HepG2 (cell line): Measurements from ENCODE around the gene SLC25A19. TPM values are rescaled to one million over a fixed set of nuclear protein-coding genes. Genes with fewer than 3 reads are reported as not detected.

Source experiments
- AHR ChIP-seq: IDR thresholded peaks from 2 replicates; pipeline ENCODE4 v1.6.1; 2018; ENCODE audit warnings: missing genetic modification reagents, missing compliant biosample characterization
- BORCS8-MEF2B ChIP-seq: sonication (generic); formaldehyde crosslinking; IDR thresholded peaks from 2 replicates; pipeline ENCODE4 v1.8.0; 2022; ENCODE audit warnings: mild to moderate bottlenecking, missing genetic modification reagents
- CCDC6 ChIP-seq: sonication (generic); formaldehyde crosslinking; IDR thresholded peaks from 2 replicates; pipeline ENCODE4 v1.8.1; 2022; ENCODE audit warnings: mild to moderate bottlenecking, missing genetic modification reagents, moderate library complexity
- CEBPG ChIP-seq: IDR thresholded peaks from 2 replicates; pipeline ENCODE4 v1.6.1; 2016
- CHCHD3 ChIP-seq: sonication (generic); formaldehyde crosslinking; IDR thresholded peaks from 2 replicates; pipeline ENCODE4 v1.8.0; 2022; ENCODE audit warnings: mild to moderate bottlenecking, missing genetic modification reagents, moderate library complexity
- DMAP1 ChIP-seq: IDR thresholded peaks from 2 replicates; pipeline ENCODE4 v1.6.1; 2016
- HNRNPLL ChIP-seq: fragments of 200-400 bp; formaldehyde crosslinking; IDR thresholded peaks from 2 replicates; pipeline ENCODE4 v1.6.1; 2017; ENCODE audit warnings: mild to moderate bottlenecking, low read depth, low read length; ENCODE audit not compliant: poor library complexity, severe bottlenecking
- IRX3 ChIP-seq: sonication (generic); formaldehyde crosslinking; IDR thresholded peaks from 2 replicates; pipeline ENCODE4 v1.8.1; 2023; ENCODE audit warnings: mild to moderate bottlenecking, low read depth, missing genetic modification reagents, borderline replicate concordance
- KAT7 ChIP-seq: IDR thresholded peaks from 2 replicates; pipeline ENCODE4 v1.6.1; 2018; ENCODE audit warnings: borderline replicate concordance, missing compliant biosample characterization
- KLF16 ChIP-seq, 2 experiments: sonication (generic) in 1 of 2; formaldehyde crosslinking in 1 of 2; IDR thresholded peaks; 2 replicates each; pipeline versions ENCODE4 v1.6.1 to v1.8.0; 2016 to 2023; ENCODE audit warnings: missing genetic modification reagents in 2 of 2, missing compliant biosample characterization in 1 of 2
- MAFG ChIP-seq: sonication (generic); formaldehyde crosslinking; IDR thresholded peaks from 2 replicates; pipeline ENCODE4 v1.5.1; 2020; ENCODE audit warnings: mild to moderate bottlenecking, missing genetic modification reagents
- NBN ChIP-seq: fragments of 450-650 bp; conservative IDR thresholded peaks from 2 replicates; pipeline ENCODE4 v1.6.1; 2017
- NFATC3 ChIP-seq: sonication (generic); formaldehyde crosslinking; IDR thresholded peaks from 2 replicates; pipeline ENCODE4 v1.5.1; 2020; ENCODE audit warnings: mild to moderate bottlenecking, missing genetic modification reagents
- NFKB2 ChIP-seq: sonication (generic); formaldehyde crosslinking; IDR thresholded peaks from 2 replicates; pipeline ENCODE4 v1.4.0; 2020; ENCODE audit warnings: missing genetic modification reagents, borderline replicate concordance
- PAF1 ChIP-seq: IDR thresholded peaks from 2 replicates; pipeline ENCODE4 v1.6.1; 2016; ENCODE audit warnings: missing genetic modification reagents, missing compliant biosample characterization
- SRF ChIP-seq: IDR thresholded peaks from 2 replicates; pipeline ENCODE4 v1.6.1; 2011; ENCODE audit warnings: mild to moderate bottlenecking, low read depth, low read length, moderate library complexity
- XBP1 ChIP-seq: sonication (generic); formaldehyde crosslinking; IDR thresholded peaks from 2 replicates; pipeline ENCODE4 v1.5.0; 2020; ENCODE audit warnings: missing genetic modification reagents
- ZBTB20 ChIP-seq: sonication (generic); formaldehyde crosslinking; IDR thresholded peaks from 2 replicates; pipeline ENCODE4 v1.8.1; 2023; ENCODE audit warnings: missing genetic modification reagents, low read depth, mild to moderate bottlenecking, borderline replicate concordance
- ZNF263 ChIP-seq: sonication (generic); formaldehyde crosslinking; IDR thresholded peaks from 2 replicates; pipeline ENCODE4 v1.4.0; 2020; ENCODE audit warnings: missing genetic modification reagents
- ZNF761 ChIP-seq: sonication (generic); formaldehyde crosslinking; conservative IDR thresholded peaks from 2 replicates; pipeline ENCODE4 v1.4.0; 2020; ENCODE audit warnings: mild to moderate bottlenecking, missing genetic modification reagents
- ZNF83 ChIP-seq: sonication (generic); formaldehyde crosslinking; IDR thresholded peaks from 2 replicates; pipeline ENCODE4 v1.4.0; 2020; ENCODE audit warnings: missing genetic modification reagents, mild to moderate bottlenecking, borderline replicate concordance
- polyA plus RNA-seq, 8 experiments: library from polyadenylated mRNA; depleted of rRNA in 3 of 8; stranded (reverse) in 7 of 8; unstranded in 1 of 8; fragments of >200 nt; fragmentation: Illumina TruSeq in 4 of 8; extraction: Trizol in 4 of 8; gene quantifications; 2 replicates each; pipeline versions ENCODE4 v1.2.1 to v1.2.3, GENCODE V29; 2011 to 2016; ENCODE audit warnings: low read depth in 4 of 8, missing spikeins in 1 of 8, mixed read lengths in 1 of 8; ENCODE audit not compliant: insufficient read depth in 1 of 8
- total RNA-seq, 5 experiments: library from RNA; depleted of rRNA; stranded (reverse); fragments of >200 nt; fragmentation: Illumina TruSeq; extraction: Trizol; gene quantifications; 2 replicates each; pipeline ENCODE4 v1.2.3, GENCODE V29; 2016; ENCODE audit warnings: low read depth in 1 of 5
- TF ChIP-seq, protein P1 (sequence below): sonication (generic); formaldehyde crosslinking; conservative IDR thresholded peaks from 2 replicates; pipeline ENCODE4 v1.8.0; 2022; ENCODE audit warnings: missing genetic modification reagents
- TF ChIP-seq, protein P2 (sequence below): sonication (generic); formaldehyde crosslinking; IDR thresholded peaks from 2 replicates; pipeline ENCODE4 v1.4.0; 2020; ENCODE audit warnings: missing genetic modification reagents
- TF ChIP-seq, protein P3 (sequence below): sonication (generic); formaldehyde crosslinking; IDR thresholded peaks from 2 replicates; pipeline ENCODE4 v1.5.0; 2020; ENCODE audit warnings: missing genetic modification reagents

Gene SLC25A19
- total and polyA plus RNA-seq, 2 of the 13 experiments (the other 11 are each of a cell fraction or from before 2014, with no cell fraction given): 24.4 to 41.4 TPM

DNA sequence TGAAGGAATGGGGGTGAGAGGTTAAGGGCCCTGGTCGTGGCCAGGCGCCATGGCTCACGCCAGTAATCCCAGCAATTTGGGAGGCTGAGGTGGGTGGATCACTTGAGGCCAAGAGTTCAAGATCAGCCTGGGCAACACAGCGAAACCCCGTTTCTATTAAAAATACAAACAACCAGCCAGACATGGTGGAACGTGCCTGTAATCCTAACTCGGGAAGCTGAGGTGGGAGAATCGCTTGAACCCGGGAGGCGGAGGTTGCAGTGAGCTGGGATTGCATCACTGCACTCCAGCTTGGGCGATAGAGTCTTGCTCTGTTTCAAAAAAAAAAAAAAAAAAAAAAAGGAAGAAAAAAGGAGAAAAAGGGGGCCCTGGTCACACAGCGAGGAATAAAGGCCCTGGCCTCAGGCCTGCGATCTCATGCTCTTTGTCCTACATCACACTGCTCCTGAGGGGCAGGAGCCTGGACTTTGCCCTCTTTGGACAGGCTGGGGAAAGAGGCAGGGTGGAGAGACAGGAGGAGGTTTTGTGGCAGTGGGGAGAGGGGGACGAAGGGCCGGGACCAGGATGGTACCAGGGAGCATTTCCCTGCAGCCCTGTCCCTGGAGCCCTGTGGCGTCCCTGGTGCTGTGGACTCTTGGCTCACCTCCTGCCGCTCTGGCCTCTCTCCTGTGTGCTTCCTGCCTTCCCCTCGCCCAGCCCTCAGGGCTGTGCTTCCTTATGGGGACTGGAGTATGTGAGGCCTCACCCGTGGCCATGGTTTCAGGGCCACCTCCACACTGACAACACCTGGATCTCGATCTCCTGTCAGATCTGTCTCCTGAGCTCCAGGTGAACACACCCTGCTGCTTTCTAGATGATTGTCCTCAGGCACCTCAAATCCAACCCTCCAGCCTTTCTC is 19.7 kb upstream of the SLC25A19 start (continued):
- TF ChIP-seq, protein P1, sequence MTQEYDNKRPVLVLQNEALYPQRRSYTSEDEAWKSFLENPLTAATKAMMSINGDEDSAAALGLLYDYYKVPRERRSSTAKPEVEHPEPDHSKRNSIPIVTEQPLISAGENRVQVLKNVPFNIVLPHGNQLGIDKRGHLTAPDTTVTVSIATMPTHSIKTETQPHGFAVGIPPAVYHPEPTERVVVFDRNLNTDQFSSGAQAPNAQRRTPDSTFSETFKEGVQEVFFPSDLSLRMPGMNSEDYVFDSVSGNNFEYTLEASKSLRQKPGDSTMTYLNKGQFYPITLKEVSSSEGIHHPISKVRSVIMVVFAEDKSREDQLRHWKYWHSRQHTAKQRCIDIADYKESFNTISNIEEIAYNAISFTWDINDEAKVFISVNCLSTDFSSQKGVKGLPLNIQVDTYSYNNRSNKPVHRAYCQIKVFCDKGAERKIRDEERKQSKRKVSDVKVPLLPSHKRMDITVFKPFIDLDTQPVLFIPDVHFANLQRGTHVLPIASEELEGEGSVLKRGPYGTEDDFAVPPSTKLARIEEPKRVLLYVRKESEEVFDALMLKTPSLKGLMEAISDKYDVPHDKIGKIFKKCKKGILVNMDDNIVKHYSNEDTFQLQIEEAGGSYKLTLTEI (CRISPR knock-in tag): no peak
- TF ChIP-seq ZNF83 (CRISPR knock-in tag) (no peak), CHCHD3 (CRISPR knock-in tag) (no peak), ZBTB20 (CRISPR knock-in tag) (0 out of 2 replicates have a peak, but pooled peaks have one; percentile 21), KAT7 (CRISPR knock-in tag) (peak; percentile 97), KLF16 (CRISPR knock-in tag; IDR thresholded peaks at IDR 0.05) (peak in 1 of 2 experiments; percentile 83; a peak in 2 of 4 replicates), IRX3 (no peak), ZNF263 (CRISPR knock-in tag) (peak; percentile 82), NFATC3 (CRISPR knock-in tag) (0 out of 2 replicates have a peak, but pooled peaks have one; percentile 16), PAF1 (CRISPR knock-in tag) (no peak), DMAP1 (CRISPR knock-in tag) (peak; percentile 90; the same call in 1 of the 2 replicates), CCDC6 (CRISPR knock-in tag) (peak; percentile 38; the same call in 1 of the 2 replicates), HNRNPLL (peak; percentile 32), ZNF761 (CRISPR knock-in tag) (peak; percentile 88; the same call in 1 of the 2 replicates), NFKB2 (CRISPR knock-in tag) (peak; percentile 80; the same call in 1 of the 2 replicates), SRF (0 out of 2 replicates have a peak, but pooled peaks have one; percentile 1), AHR (CRISPR knock-in tag) (no peak), MAFG (CRISPR knock-in tag) (no peak), BORCS8-MEF2B (CRISPR knock-in tag) (no peak; the same call in 1 of the 2 replicates), NBN (no peak), CEBPG (CRISPR knock-in tag) (peak; percentile 71), XBP1 (CRISPR knock-in tag) (no peak)
- TF ChIP-seq, protein P2, sequence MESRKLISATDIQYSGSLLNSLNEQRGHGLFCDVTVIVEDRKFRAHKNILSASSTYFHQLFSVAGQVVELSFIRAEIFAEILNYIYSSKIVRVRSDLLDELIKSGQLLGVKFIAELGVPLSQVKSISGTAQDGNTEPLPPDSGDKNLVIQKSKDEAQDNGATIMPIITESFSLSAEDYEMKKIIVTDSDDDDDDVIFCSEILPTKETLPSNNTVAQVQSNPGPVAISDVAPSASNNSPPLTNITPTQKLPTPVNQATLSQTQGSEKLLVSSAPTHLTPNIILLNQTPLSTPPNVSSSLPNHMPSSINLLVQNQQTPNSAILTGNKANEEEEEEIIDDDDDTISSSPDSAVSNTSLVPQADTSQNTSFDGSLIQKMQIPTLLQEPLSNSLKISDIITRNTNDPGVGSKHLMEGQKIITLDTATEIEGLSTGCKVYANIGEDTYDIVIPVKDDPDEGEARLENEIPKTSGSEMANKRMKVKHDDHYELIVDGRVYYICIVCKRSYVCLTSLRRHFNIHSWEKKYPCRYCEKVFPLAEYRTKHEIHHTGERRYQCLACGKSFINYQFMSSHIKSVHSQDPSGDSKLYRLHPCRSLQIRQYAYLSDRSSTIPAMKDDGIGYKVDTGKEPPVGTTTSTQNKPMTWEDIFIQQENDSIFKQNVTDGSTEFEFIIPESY (CRISPR knock-in tag): peak; percentile 7; the same call in 1 of the 2 replicates
- TF ChIP-seq, protein P3, sequence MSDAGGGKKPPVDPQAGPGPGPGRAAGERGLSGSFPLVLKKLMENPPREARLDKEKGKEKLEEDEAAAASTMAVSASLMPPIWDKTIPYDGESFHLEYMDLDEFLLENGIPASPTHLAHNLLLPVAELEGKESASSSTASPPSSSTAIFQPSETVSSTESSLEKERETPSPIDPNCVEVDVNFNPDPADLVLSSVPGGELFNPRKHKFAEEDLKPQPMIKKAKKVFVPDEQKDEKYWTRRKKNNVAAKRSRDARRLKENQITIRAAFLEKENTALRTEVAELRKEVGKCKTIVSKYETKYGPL (CRISPR knock-in tag): no peak
